Neural crest cell (in vitro differentiated cells): ENCODE results near the gene RAB25. TPM values are rescaled to one million over a fixed set of nuclear protein-coding genes. Genes with fewer than 3 reads are reported as not detected.
A peak's percentile ranks its signal among the peaks of the same experiment; 100 is the strongest.
"Not testable (repeated sequence)": the region's sequence is repeated elsewhere in the genome, so short reads cannot be mapped to it uniquely, and the experiment has no call there.

ENCODE experiments used
- DNase-seq: peaks from one replicate; pipeline ENCODE4 v3.0.0; 2021; ENCODE audit warnings: low read depth, mixed read lengths, low spot score
- H3K27ac Mint-ChIP-seq: one replicate; pipeline ENCODE4 v1.8.0; 2021; ENCODE audit warnings: mild to moderate bottlenecking, mixed read lengths; ENCODE audit not compliant: unreplicated experiment
- H3K27me3 Mint-ChIP-seq: 2 replicates; pipeline ENCODE4 v1.8.0; 2021; ENCODE audit warnings: low read depth, mild to moderate bottlenecking, mixed read lengths
- H3K36me3 Mint-ChIP-seq: 2 replicates; pipeline ENCODE4 v1.8.0; 2021; ENCODE audit warnings: low read depth, mild to moderate bottlenecking, mixed read lengths
- H3K4me1 Mint-ChIP-seq: 2 replicates; pipeline ENCODE4 v1.8.0; 2021; ENCODE audit warnings: mixed read lengths
- H3K4me3 Mint-ChIP-seq: one replicate; pipeline ENCODE4 v1.8.0; 2021; ENCODE audit warnings: mild to moderate bottlenecking, mixed read lengths
- H3K9me3 Mint-ChIP-seq: 2 replicates; pipeline ENCODE4 v1.8.0; 2021; ENCODE audit warnings: mixed read lengths
- total RNA-seq: library from RNA; stranded (reverse); gene quantifications from 2 replicates; pipeline ENCODE4 v1.2.1, GENCODE V29; 2021
- TF ChIP-seq, protein P1 (sequence below): fragments of 200-600 bp; sonication (generic); conservative IDR thresholded peaks from 2 replicates; pipeline ENCODE4 v1.5.0; 2021; ENCODE audit warnings: antibody characterized with exemption, mild to moderate bottlenecking

RAB25 gene
- total RNA-seq, 1 donor from 2014 or later, result not detected

GRCh38 chr1:156114919-156115513 lies 54.1 kb downstream of the RAB25 start:
- no peaks in the 10 kb centered on the region for H3K36me3 Mint-ChIP-seq
- H3K27me3 Mint-ChIP-seq, result peaks cover 17% of the 10 kb centered on the region
- H3K4me3 Mint-ChIP-seq, result peak overlapping the region; percentile 92
- peak overlapping the region; percentile 50 for H3K27ac Mint-ChIP-seq
- H3K4me1 Mint-ChIP-seq, result peaks cover 53% of the 10 kb centered on the region
- peak; percentile 18 for DNase-seq
- TF ChIP-seq, protein P1, sequence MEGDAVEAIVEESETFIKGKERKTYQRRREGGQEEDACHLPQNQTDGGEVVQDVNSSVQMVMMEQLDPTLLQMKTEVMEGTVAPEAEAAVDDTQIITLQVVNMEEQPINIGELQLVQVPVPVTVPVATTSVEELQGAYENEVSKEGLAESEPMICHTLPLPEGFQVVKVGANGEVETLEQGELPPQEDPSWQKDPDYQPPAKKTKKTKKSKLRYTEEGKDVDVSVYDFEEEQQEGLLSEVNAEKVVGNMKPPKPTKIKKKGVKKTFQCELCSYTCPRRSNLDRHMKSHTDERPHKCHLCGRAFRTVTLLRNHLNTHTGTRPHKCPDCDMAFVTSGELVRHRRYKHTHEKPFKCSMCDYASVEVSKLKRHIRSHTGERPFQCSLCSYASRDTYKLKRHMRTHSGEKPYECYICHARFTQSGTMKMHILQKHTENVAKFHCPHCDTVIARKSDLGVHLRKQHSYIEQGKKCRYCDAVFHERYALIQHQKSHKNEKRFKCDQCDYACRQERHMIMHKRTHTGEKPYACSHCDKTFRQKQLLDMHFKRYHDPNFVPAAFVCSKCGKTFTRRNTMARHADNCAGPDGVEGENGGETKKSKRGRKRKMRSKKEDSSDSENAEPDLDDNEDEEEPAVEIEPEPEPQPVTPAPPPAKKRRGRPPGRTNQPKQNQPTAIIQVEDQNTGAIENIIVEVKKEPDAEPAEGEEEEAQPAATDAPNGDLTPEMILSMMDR, result no peak
- H3K9me3 Mint-ChIP-seq, result no peaks in the 10 kb centered on the region

DNA sequence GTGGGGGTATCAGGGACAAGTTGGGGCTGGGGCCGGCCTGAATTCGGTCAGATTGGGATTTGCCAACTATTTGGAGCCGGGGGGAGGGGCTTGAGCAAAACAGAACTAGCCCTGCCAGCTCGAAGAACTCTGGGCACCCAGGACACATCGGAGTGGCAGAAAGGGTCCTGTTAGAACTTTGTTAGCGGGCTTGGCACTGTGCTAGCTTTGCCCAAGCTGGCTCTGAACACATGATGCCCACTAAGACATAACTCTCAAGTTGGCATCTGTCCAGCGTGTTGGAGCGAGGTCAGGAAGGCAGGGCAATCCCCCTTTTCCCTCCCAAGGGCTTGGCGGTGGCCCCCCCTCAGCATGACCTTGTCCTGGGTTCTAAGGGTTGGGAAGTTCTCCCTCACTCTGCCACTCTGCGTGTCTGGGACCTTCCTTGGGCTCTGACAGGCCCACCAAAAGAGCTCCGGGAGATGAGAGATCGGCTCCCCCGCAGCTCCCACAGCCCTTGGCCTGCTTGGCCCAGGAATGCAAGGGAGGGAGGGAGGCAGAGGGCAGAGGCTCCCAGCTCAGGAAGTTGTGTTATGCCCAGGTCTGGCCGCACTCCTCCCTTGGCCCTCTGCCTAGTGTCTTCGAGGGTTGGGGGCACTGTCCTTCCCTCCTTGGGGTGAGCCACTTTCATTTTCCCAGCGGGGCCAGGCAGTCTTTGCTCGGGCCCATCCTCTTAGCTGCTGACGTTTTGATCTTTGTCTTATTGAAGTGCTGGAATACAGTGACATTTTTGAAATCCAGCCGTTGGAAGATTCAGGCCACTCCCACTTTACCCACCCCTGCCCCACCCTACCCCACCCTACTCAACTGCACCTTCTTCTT lies 54.8 kb downstream of the RAB25 start:
- TF ChIP-seq, protein P1, result no peak
- no peak for DNase-seq
- H3K4me1 Mint-ChIP-seq, result peaks cover 54% of the 10 kb centered on the region
- H3K4me3 Mint-ChIP-seq, result peak overlapping the region; percentile 92
- peak overlapping the region; percentile 50 for H3K27ac Mint-ChIP-seq
- H3K36me3 Mint-ChIP-seq, result no peaks in the 10 kb centered on the region
- peaks cover 17% of the 10 kb centered on the region for H3K27me3 Mint-ChIP-seq
- no peaks in the 10 kb centered on the region for H3K9me3 Mint-ChIP-seq

- peaks cover 17% of the 10 kb centered on the region for H3K27me3 Mint-ChIP-seq
- not testable (repeated sequence) for DNase-seq, H3K36me3 Mint-ChIP-seq, H3K9me3 Mint-ChIP-seq
- peak overlapping the region; percentile 92 for H3K4me3 Mint-ChIP-seq
- peaks cover 50% of the 10 kb centered on the region for H3K4me1 Mint-ChIP-seq
- H3K27ac Mint-ChIP-seq, result peak overlapping the region; percentile 43
Observed at GRCh38 chr1:156116731-156117130, 55.8 kb downstream of the RAB25 start.

DNA sequence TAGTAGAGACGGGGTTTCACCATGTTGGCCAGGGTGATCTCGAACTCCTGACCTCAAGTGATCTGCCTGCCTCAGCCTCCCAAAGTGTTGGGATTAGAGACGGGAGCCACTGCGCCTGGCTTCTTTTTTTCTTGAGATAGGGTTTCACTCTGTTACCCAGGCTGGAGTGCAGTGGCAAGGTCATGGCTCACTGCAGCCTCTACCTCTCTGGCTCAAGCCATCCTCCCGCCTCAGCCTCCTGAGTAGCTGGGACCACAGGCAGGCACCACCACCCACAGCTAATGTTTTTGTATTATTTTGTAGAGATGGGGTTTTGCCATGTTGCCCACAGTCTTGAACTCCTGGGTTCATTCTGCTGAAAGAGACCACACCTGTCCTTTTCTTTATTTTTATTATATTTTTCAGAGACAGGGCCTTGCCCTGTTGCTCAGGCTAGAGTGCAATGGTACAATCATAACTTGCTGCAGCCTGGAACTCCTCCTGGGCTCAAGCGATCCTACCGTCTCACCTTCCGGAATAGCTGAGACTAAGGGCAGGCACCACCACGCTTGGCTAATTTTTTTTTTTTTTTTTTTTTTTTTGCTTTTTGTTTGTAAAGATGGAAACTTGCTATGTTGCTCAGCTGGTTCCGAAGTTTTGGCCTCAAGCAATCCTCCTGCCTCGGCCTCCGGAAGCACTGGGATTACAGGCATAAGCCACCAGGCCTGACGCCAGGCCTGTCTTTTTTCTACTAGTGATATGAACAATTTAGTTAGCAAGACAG lies 56.6 kb downstream of the RAB25 start:
- Mint-ChIP-seq H3K36me3 (no peaks in the 10 kb centered on the region), H3K27ac (no peak overlapping the region), H3K4me3 (no peak overlapping the region), H3K4me1 (peaks cover 48% of the 10 kb centered on the region), H3K9me3 (no peaks in the 10 kb centered on the region), H3K27me3 (peaks cover 17% of the 10 kb centered on the region)
- TF ChIP-seq, protein P1, result no peak
- no peak for DNase-seq

DNA sequence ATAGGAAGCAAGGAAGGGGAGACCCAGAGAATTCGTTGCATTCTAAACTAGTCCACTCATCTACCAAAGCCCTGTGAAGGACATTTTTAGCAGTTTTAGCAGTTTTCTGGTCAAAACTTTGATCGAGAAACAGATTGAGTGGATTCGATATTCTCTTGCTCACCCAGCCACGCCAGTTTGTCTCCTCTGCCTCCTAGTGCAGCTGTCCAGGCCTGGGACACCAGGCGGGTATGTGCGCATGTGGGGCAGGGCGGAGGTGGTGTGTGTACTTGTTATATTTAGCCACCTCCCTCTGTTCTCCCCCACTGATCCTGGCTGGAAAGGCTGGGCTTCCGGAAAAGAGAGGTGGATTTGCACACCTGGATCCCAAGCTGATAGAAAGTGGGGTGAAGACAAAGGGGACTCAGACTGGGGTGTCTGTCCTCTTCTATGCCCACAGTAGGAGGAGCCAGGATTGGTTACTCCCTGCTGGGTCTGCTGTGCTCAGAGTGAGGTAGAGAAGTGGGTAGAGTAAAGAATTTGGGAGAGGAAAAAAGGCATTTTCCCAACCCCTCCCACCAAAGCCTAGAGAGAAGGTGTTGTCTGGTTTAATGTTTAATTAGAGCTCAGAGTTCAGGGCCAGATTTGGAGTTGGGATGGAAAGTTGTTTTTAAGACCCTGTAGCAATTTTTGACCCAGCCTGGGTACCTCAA lies 57.4 kb downstream of the RAB25 start:
- Mint-ChIP-seq H3K4me3 (no peak overlapping the region), H3K27ac (no peak overlapping the region), H3K36me3 (no peaks in the 10 kb centered on the region), H3K27me3 (peaks cover 17% of the 10 kb centered on the region), H3K4me1 (peaks cover 48% of the 10 kb centered on the region), H3K9me3 (no peaks in the 10 kb centered on the region)
- no peak for DNase-seq
- TF ChIP-seq, protein P1, result no peak
